ENCODE data around the gene SEC16B.

GRCh38 chr1:177966199-177966598 lies 3.7 kb downstream of the SEC16B start:
- TF ChIP-seq CTCF (IDR thresholded peaks at IDR 0.05 in 4 of 5, conservative IDR thresholded peaks at IDR 0.05 in 1 of 5) (no peak), POLR2A (IDR thresholded peaks at IDR 0.05) (no peak)

Measured in gastrocnemius medialis (tissue), 4 donors.